ENCODE data around the gene TRABD2B. TPM values are rescaled to one million over a fixed set of nuclear protein-coding genes. Genes with fewer than 3 reads are reported as not detected.

Gene TRABD2B
- total RNA-seq, 1 donor from 2014 or later: 1.8 TPM

GRCh38 chr1:48026275-48026674 lies 29.1 kb upstream of the TRABD2B start:
- TF ChIP-seq, protein P1, sequence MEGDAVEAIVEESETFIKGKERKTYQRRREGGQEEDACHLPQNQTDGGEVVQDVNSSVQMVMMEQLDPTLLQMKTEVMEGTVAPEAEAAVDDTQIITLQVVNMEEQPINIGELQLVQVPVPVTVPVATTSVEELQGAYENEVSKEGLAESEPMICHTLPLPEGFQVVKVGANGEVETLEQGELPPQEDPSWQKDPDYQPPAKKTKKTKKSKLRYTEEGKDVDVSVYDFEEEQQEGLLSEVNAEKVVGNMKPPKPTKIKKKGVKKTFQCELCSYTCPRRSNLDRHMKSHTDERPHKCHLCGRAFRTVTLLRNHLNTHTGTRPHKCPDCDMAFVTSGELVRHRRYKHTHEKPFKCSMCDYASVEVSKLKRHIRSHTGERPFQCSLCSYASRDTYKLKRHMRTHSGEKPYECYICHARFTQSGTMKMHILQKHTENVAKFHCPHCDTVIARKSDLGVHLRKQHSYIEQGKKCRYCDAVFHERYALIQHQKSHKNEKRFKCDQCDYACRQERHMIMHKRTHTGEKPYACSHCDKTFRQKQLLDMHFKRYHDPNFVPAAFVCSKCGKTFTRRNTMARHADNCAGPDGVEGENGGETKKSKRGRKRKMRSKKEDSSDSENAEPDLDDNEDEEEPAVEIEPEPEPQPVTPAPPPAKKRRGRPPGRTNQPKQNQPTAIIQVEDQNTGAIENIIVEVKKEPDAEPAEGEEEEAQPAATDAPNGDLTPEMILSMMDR (IDR thresholded peaks at IDR 0.05): no peak
- no peak overlapping the region for H3K4me3 ChIP-seq
- H3K27ac ChIP-seq: no peak overlapping the region
- no peaks in the 10 kb centered on the region for H3K4me1 ChIP-seq
- H3K9me3 ChIP-seq: no peaks in the 10 kb centered on the region
- intact Hi-C loops (cut with DNase I): no loop called here
- no peaks in the 10 kb centered on the region for H3K36me3 ChIP-seq
- ATAC-seq (peak; percentile 25 to 43), DNase-seq (no peak)
- no peaks in the 10 kb centered on the region for H3K27me3 ChIP-seq (ENCODE audit: low read depth)

DNA sequence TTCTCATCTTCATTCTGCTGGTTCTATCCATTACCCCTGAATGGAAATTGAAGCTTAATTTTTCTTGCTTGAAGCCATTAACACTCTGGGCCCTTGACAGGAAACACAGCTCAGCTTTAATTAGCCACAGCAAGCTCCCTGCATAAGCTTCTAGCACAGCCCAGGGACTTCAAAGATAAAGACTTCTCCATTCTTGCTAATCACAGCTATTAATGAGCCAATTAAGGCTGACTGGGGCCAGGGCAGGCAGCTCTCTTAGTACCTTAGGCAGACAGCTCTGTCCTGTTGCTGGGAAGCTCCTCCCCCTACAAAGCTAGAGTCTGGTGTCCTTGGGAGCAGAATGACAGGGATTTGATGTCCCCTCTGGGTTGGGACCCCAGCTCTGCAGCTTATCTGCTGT lies 27.9 kb upstream of the TRABD2B start:
- no peak for DNase-seq
- TF ChIP-seq, protein P1 (IDR thresholded peaks at IDR 0.05): no peak
- H3K27me3 ChIP-seq (ENCODE audit: low read depth): no peaks in the 10 kb centered on the region
- H3K9me3 ChIP-seq: no peaks in the 10 kb centered on the region
- H3K36me3 ChIP-seq: no peaks in the 10 kb centered on the region
- intact Hi-C loops (cut with DNase I): no loop called here
- no peak overlapping the region for H3K4me3 ChIP-seq
- no peaks in the 10 kb centered on the region for H3K4me1 ChIP-seq
- no peak for ATAC-seq
- no peak overlapping the region for H3K27ac ChIP-seq

GRCh38 chr1:48023488-48023887 lies 26.3 kb upstream of the TRABD2B start:
- TF ChIP-seq, protein P1 (IDR thresholded peaks at IDR 0.05): no peak

DNA sequence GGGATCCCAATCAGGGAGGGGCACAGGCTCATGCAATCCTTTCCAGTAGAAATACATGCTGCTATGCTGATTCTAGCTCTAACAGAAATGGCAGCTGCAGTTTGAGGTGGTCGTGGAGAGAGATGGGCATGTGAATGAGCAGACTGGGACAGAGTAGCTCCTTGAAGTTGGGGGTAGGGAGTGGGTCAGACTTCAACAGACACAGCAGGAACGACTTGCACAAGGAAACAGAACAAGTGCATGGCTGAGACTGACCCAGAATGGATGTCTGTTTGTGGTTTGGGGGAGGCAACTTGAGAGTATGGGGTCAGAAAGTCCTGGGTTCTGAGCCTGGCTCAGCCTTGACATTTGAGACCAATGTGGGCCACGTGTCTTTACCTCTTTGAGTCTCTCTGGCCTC lies 25.1 kb upstream of the TRABD2B start:
- H3K36me3 ChIP-seq: no peaks in the 10 kb centered on the region
- intact Hi-C loops (cut with DNase I): no loop called here
- ATAC-seq (no peak), DNase-seq (no peak)
- H3K27ac ChIP-seq: no peak overlapping the region
- TF ChIP-seq, protein P1 (IDR thresholded peaks at IDR 0.05): no peak
- H3K4me3 ChIP-seq: no peak overlapping the region
- H3K27me3 ChIP-seq (ENCODE audit: low read depth): no peaks in the 10 kb centered on the region
- no peaks in the 10 kb centered on the region for H3K9me3 ChIP-seq
- H3K4me1 ChIP-seq: peaks cover 12% of the 10 kb centered on the region

More at GRCh38 chr1:48023488-48023887, 26.3 kb upstream of the TRABD2B start:
- H3K4me3 ChIP-seq: no peak overlapping the region
- no peaks in the 10 kb centered on the region for H3K9me3 ChIP-seq
- peaks cover 10% of the 10 kb centered on the region for H3K4me1 ChIP-seq
- no peaks in the 10 kb centered on the region for H3K36me3 ChIP-seq
- H3K27me3 ChIP-seq (ENCODE audit: low read depth): no peaks in the 10 kb centered on the region
- intact Hi-C loops (cut with DNase I): no loop called here
- no peak overlapping the region for H3K27ac ChIP-seq
- DNase-seq (no peak), ATAC-seq (no peak)

- intact Hi-C loops (cut with DNase I): no loop called here
- ATAC-seq (no peak), DNase-seq (no peak)
- Histone ChIP-seq H3K27me3 (ENCODE audit: low read depth) (no peaks in the 10 kb centered on the region), H3K27ac (no peak overlapping the region), H3K4me1 (peaks cover 12% of the 10 kb centered on the region), H3K36me3 (no peaks in the 10 kb centered on the region), H3K4me3 (no peak overlapping the region), H3K9me3 (no peaks in the 10 kb centered on the region)
- TF ChIP-seq, protein P1 (IDR thresholded peaks at IDR 0.05): no peak
These were observed 24.6 kb upstream of the TRABD2B start for GRCh38 chr1:48021792-48022191.

Measured in lower lobe of right lung (tissue), 2 donors.